ENCODE results near the gene SH3D21. TPM values are rescaled to one million over a fixed set of nuclear protein-coding genes. Genes with fewer than 3 reads are reported as not detected.
A peak's percentile ranks its signal among the peaks of the same experiment; 100 is the strongest.

SH3D21 gene
- total and polyA plus RNA-seq, 4 donors, result 2.5 to 10.7 (median 7.5) TPM

- Histone ChIP-seq H3K9me3 (ENCODE audit: control insufficient read depth, insufficient read depth, low read length) (no peaks in the 10 kb centered on the region), H3K27ac (ENCODE audit: low read depth, low read length) (no peak overlapping the region), H3K36me3 (ENCODE audit: control insufficient read depth, insufficient read depth, low read length) (peaks cover 87% of the 10 kb centered on the region), H3K4me1 (ENCODE audit: control insufficient read depth, insufficient read depth, low read length) (peaks cover 21% of the 10 kb centered on the region), H3K27me3 (ENCODE audit: control insufficient read depth, insufficient read depth, low read length) (no peaks in the 10 kb centered on the region), H3K4me3 (ENCODE audit: low read depth, low read length) (no peak overlapping the region)
- 91% methylated on average over 8 of the region's 10 CpGs for WGBS (ENCODE audit: insufficient coverage)
- DNase-seq (ENCODE audit: low read depth in 4 of 6, low spot score in 6 of 6), result peak in 1 of 6 donors; percentile 27
Measured at GRCh38 chr1:36342426-36343185, 36.4 kb downstream of the SH3D21 start.

GRCh38 chr1:36343651-36344394, 37.7 kb downstream of the SH3D21 start:
- Histone ChIP-seq H3K27me3 (ENCODE audit: control insufficient read depth, insufficient read depth, low read length) (no peaks in the 10 kb centered on the region), H3K36me3 (ENCODE audit: control insufficient read depth, insufficient read depth, low read length) (peaks cover 95% of the 10 kb centered on the region), H3K9me3 (ENCODE audit: control insufficient read depth, insufficient read depth, low read length) (no peaks in the 10 kb centered on the region), H3K4me3 (ENCODE audit: low read depth, low read length) (no peak overlapping the region), H3K4me1 (ENCODE audit: control insufficient read depth, insufficient read depth, low read length) (peaks cover 14% of the 10 kb centered on the region), H3K27ac (ENCODE audit: low read depth, low read length) (no peak overlapping the region)
- 95% methylated on average over 22 of the region's 24 CpGs for WGBS (ENCODE audit: insufficient coverage)
- no peak for DNase-seq (ENCODE audit: low read depth in 4 of 6, low spot score in 6 of 6)

GRCh38 chr1:36344395-36344680, 38.2 kb downstream of the SH3D21 start:
- no peak for DNase-seq (ENCODE audit: low read depth in 4 of 6, low spot score in 6 of 6)
- Histone ChIP-seq H3K27me3 (ENCODE audit: control insufficient read depth, insufficient read depth, low read length) (no peaks in the 10 kb centered on the region), H3K4me3 (ENCODE audit: low read depth, low read length) (no peak overlapping the region), H3K27ac (ENCODE audit: low read depth, low read length) (no peak overlapping the region), H3K9me3 (ENCODE audit: control insufficient read depth, insufficient read depth, low read length) (no peaks in the 10 kb centered on the region), H3K36me3 (ENCODE audit: control insufficient read depth, insufficient read depth, low read length) (peaks cover 97% of the 10 kb centered on the region), H3K4me1 (ENCODE audit: control insufficient read depth, insufficient read depth, low read length) (peaks cover 10% of the 10 kb centered on the region)
- WGBS (ENCODE audit: insufficient coverage), result 91% methylated on average over 8 of the region's 8 CpGs

- no peak for DNase-seq (ENCODE audit: low read depth in 4 of 6, low spot score in 6 of 6)
- Histone ChIP-seq H3K36me3 (ENCODE audit: control insufficient read depth, insufficient read depth, low read length) (peaks cover 97% of the 10 kb centered on the region), H3K9me3 (ENCODE audit: control insufficient read depth, insufficient read depth, low read length) (no peaks in the 10 kb centered on the region), H3K27me3 (ENCODE audit: control insufficient read depth, insufficient read depth, low read length) (no peaks in the 10 kb centered on the region), H3K4me3 (ENCODE audit: low read depth, low read length) (no peak overlapping the region), H3K27ac (ENCODE audit: low read depth, low read length) (no peak overlapping the region), H3K4me1 (ENCODE audit: control insufficient read depth, insufficient read depth, low read length) (peaks cover 12% of the 10 kb centered on the region)
- 95% methylated on average over 7 of the region's 7 CpGs for WGBS (ENCODE audit: insufficient coverage)
Measured at GRCh38 chr1:36345353-36345752, 39.2 kb downstream of the SH3D21 start.

- H3K36me3 ChIP-seq (ENCODE audit: control insufficient read depth, insufficient read depth, low read length), result peaks cover 88% of the 10 kb centered on the region
- H3K9me3 ChIP-seq (ENCODE audit: control insufficient read depth, insufficient read depth, low read length), result no peaks in the 10 kb centered on the region
- H3K27me3 ChIP-seq (ENCODE audit: control insufficient read depth, insufficient read depth, low read length), result no peaks in the 10 kb centered on the region
- H3K4me3 ChIP-seq (ENCODE audit: low read depth, low read length), result no peak overlapping the region
- no peak for DNase-seq (ENCODE audit: low read depth in 4 of 6, low spot score in 6 of 6)
- peaks cover 27% of the 10 kb centered on the region for H3K4me1 ChIP-seq (ENCODE audit: control insufficient read depth, insufficient read depth, low read length)
- H3K27ac ChIP-seq (ENCODE audit: low read depth, low read length), result no peak overlapping the region
- 86% methylated on average over 8 of the region's 8 CpGs for WGBS (ENCODE audit: insufficient coverage)
Measured at GRCh38 chr1:36346741-36347370, 40.7 kb downstream of the SH3D21 start.

- H3K4me1 ChIP-seq (ENCODE audit: control insufficient read depth, insufficient read depth, low read length), result peaks cover 39% of the 10 kb centered on the region
- DNase-seq (ENCODE audit: low read depth in 4 of 6, low spot score in 6 of 6), result no peak
- no peaks in the 10 kb centered on the region for H3K9me3 ChIP-seq (ENCODE audit: control insufficient read depth, insufficient read depth, low read length)
- WGBS (ENCODE audit: insufficient coverage), result 85% methylated on average over 5 of the region's 7 CpGs
- no peak overlapping the region for H3K4me3 ChIP-seq (ENCODE audit: low read depth, low read length)
- peaks cover 86% of the 10 kb centered on the region for H3K36me3 ChIP-seq (ENCODE audit: control insufficient read depth, insufficient read depth, low read length)
- no peaks in the 10 kb centered on the region for H3K27me3 ChIP-seq (ENCODE audit: control insufficient read depth, insufficient read depth, low read length)
- no peak overlapping the region for H3K27ac ChIP-seq (ENCODE audit: low read depth, low read length)
Measured at GRCh38 chr1:36349241-36349671, 43.1 kb downstream of the SH3D21 start.

GRCh38 chr1:36349839-36350238, 43.7 kb downstream of the SH3D21 start:
- WGBS (ENCODE audit: insufficient coverage), result 37% methylated on average over 15 of the region's 16 CpGs
- Histone ChIP-seq H3K36me3 (ENCODE audit: control insufficient read depth, insufficient read depth, low read length) (peaks cover 86% of the 10 kb centered on the region), H3K4me1 (ENCODE audit: control insufficient read depth, insufficient read depth, low read length) (peaks cover 39% of the 10 kb centered on the region), H3K4me3 (ENCODE audit: low read depth, low read length) (no peak overlapping the region), H3K27me3 (ENCODE audit: control insufficient read depth, insufficient read depth, low read length) (no peaks in the 10 kb centered on the region), H3K27ac (ENCODE audit: low read depth, low read length) (no peak overlapping the region), H3K9me3 (ENCODE audit: control insufficient read depth, insufficient read depth, low read length) (no peaks in the 10 kb centered on the region)
- DNase-seq (ENCODE audit: low read depth in 4 of 6, low spot score in 6 of 6), result peak in 1 of 6 donors; percentile 34

- DNase-seq (ENCODE audit: low read depth in 4 of 6, low spot score in 6 of 6), result peak in 1 of 6 donors; percentile 23
- no peaks in the 10 kb centered on the region for H3K27me3 ChIP-seq (ENCODE audit: control insufficient read depth, insufficient read depth, low read length)
- H3K27ac ChIP-seq (ENCODE audit: low read depth, low read length), result peak overlapping the region; percentile 74
- WGBS (ENCODE audit: insufficient coverage), result 75% methylated on average over 6 of the region's 13 CpGs
- H3K9me3 ChIP-seq (ENCODE audit: control insufficient read depth, insufficient read depth, low read length), result no peaks in the 10 kb centered on the region
- H3K4me1 ChIP-seq (ENCODE audit: control insufficient read depth, insufficient read depth, low read length), result peaks cover 39% of the 10 kb centered on the region
- peaks cover 86% of the 10 kb centered on the region for H3K36me3 ChIP-seq (ENCODE audit: control insufficient read depth, insufficient read depth, low read length)
- H3K4me3 ChIP-seq (ENCODE audit: low read depth, low read length), result no peak overlapping the region
Measured at GRCh38 chr1:36350659-36351226, 44.6 kb downstream of the SH3D21 start.

GRCh38 chr1:36351227-36351977, 45.2 kb downstream of the SH3D21 start:
- Histone ChIP-seq H3K27ac (ENCODE audit: low read depth, low read length) (peak overlapping the region; percentile 74), H3K27me3 (ENCODE audit: control insufficient read depth, insufficient read depth, low read length) (no peaks in the 10 kb centered on the region), H3K36me3 (ENCODE audit: control insufficient read depth, insufficient read depth, low read length) (peaks cover 88% of the 10 kb centered on the region), H3K9me3 (ENCODE audit: control insufficient read depth, insufficient read depth, low read length) (no peaks in the 10 kb centered on the region), H3K4me3 (ENCODE audit: low read depth, low read length) (no peak overlapping the region), H3K4me1 (ENCODE audit: control insufficient read depth, insufficient read depth, low read length) (peaks cover 39% of the 10 kb centered on the region)
- 17% methylated on average over 3 of the region's 14 CpGs for WGBS (ENCODE audit: insufficient coverage)
- peak in 4 of 6 donors; percentile 43 to 85 (median 78) for DNase-seq (ENCODE audit: low read depth in 4 of 6, low spot score in 6 of 6)
